ENCODE data around the gene HOPX. TPM values are rescaled to one million over a fixed set of nuclear protein-coding genes. Genes with fewer than 3 reads are reported as not detected.
A peak's percentile ranks its signal among the peaks of the same experiment; 100 is the strongest.
"Not testable (repeated sequence)": the region's sequence is repeated elsewhere in the genome, so short reads cannot be mapped to it uniquely, and the experiment has no call there.

Gene HOPX
- total RNA-seq, 4 donors from 2014 or later = 271 to 316 (median 289) TPM

DNA sequence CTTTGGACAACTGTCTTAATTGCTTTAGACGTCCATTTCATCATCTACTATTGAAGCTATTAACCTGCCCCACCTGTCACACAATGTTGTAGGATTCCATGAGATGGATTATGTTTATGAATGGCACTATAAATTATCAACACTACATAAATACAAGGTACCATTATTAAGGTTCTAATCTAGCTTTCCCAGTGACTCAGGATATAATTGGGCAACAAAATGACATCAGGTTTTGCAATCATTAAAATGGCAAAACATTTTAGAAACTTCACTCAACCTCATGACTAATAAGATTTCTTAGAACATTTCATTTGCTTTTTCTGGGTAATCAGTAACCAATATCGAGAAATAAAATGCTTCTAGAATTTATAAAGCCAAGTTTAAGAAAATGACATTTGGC, 9.2 kb downstream of the HOPX start:
- H3K36me3 ChIP-seq = no peaks in the 10 kb centered on the region
- TF ChIP-seq POLR2A (IDR thresholded peaks at IDR 0.05) (no peak), CTCF (IDR thresholded peaks at IDR 0.05) (no peak)
- 84 to 93% methylated on average over 2 of the region's 2 CpGs for WGBS, 2 donors
- peaks cover 30 to 38% of the 10 kb centered on the region in 2 donors for H3K4me1 ChIP-seq
- H3K27ac ChIP-seq = no peak overlapping the region
- no peak for DNase-seq
- no peaks in the 10 kb centered on the region for H3K9me3 ChIP-seq
- no peak overlapping the region for H3K4me3 ChIP-seq (replicated peaks in 1 of 3)
- no peaks in the 10 kb centered on the region for H3K27me3 ChIP-seq
- intact Hi-C loops (cut with DNase I) = no loop called here

GRCh38 chr4:56671373-56671772, 9.7 kb downstream of the HOPX start:
- DNase-seq = no peak

DNA sequence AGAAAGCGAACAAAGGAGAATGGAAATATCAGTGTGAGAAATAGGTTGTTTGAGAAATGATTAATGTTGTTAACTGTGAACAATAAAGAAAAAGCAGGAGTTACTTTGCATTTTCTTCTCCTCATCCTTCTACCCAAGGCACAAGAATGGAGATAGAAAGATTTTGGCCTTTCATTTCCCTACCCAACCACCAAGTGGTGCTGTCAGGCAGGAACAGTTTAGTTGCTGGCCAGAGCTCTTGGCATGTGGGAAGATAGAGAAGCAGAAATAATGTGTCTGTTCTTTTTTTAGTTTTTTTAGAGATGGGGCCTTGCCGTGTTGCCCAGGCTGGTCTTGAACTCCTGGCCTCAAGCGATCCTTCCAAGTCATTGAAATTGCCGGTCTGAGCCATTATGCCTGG, 12.8 kb downstream of the HOPX start:
- no peak overlapping the region for H3K27ac ChIP-seq
- H3K27me3 ChIP-seq = no peaks in the 10 kb centered on the region
- intact Hi-C loops (cut with DNase I) = no loop called here
- no peak for DNase-seq
- no peaks in the 10 kb centered on the region for H3K9me3 ChIP-seq
- TF ChIP-seq CTCF (IDR thresholded peaks at IDR 0.05) = peak in 5 of 6 experiments; percentile 22 to 47 (median 41)
- no peak for TF ChIP-seq POLR2A (IDR thresholded peaks at IDR 0.05)
- H3K4me3 ChIP-seq (replicated peaks in 1 of 3) = no peak overlapping the region
- WGBS, 2 donors = 85 to 93% methylated on average over 4 of the region's 4 CpGs
- H3K36me3 ChIP-seq = no peaks in the 10 kb centered on the region
- H3K4me1 ChIP-seq = peaks cover 4 to 18% of the 10 kb centered on the region in 2 donors

More at GRCh38 chr4:56671373-56671772, 9.7 kb downstream of the HOPX start:
- Histone ChIP-seq H3K27ac (no peak overlapping the region), H3K36me3 (no peaks in the 10 kb centered on the region), H3K4me3 (replicated peaks in 1 of 3) (no peak overlapping the region), H3K9me3 (no peaks in the 10 kb centered on the region), H3K27me3 (no peaks in the 10 kb centered on the region), H3K4me1 (peaks cover 26 to 35% of the 10 kb centered on the region in 2 donors)
- no peak for TF ChIP-seq CTCF (IDR thresholded peaks at IDR 0.05)
- no peak for TF ChIP-seq POLR2A (IDR thresholded peaks at IDR 0.05)
- 89 to 100% methylated on average over 1 of the region's 1 CpG for WGBS, 2 donors
- intact Hi-C loops (cut with DNase I) = no loop called here

DNA sequence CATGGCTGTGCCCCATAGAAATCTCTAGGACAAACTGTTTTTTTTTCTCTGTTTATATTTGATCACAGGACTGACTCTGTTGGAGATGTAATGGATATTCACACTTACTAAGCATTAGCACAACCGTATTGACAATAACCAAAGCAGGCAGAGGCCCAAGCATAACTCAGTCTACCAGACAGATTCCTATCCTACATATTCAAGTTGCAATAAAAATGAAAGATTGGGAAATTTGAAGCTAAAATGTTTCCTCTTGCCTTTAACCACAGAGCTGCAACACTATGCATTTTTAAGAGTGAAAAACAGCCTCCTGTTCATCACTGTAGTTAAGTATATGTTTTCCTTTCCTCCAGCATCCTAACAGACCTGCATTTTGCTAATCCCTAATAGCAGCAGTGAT, 13.7 kb downstream of the HOPX start:
- H3K27me3 ChIP-seq; H3K36me3 ChIP-seq; DNase-seq; H3K9me3 ChIP-seq; H3K27ac ChIP-seq; H3K4me3 ChIP-seq (replicated peaks in 1 of 3); intact Hi-C loops (cut with DNase I): not testable (repeated sequence)
- H3K4me1 ChIP-seq = peaks cover 6 to 26% of the 10 kb centered on the region in 2 donors
- 27 to 31% methylated on average over 1 of the region's 1 CpG for WGBS, 2 donors

GRCh38 chr4:56666279-56666678, 14.8 kb downstream of the HOPX start:
- H3K27me3 ChIP-seq = no peaks in the 10 kb centered on the region
- TF ChIP-seq CTCF (IDR thresholded peaks at IDR 0.05) (no peak), POLR2A (IDR thresholded peaks at IDR 0.05) (no peak)
- no peak for DNase-seq
- peaks cover 6 to 24% of the 10 kb centered on the region in 2 donors for H3K4me1 ChIP-seq
- no peaks in the 10 kb centered on the region for H3K36me3 ChIP-seq
- no peaks in the 10 kb centered on the region for H3K9me3 ChIP-seq
- intact Hi-C loops (cut with DNase I) = no loop called here
- WGBS, 2 donors = 70 to 81% methylated on average over 2 of the region's 2 CpGs
- H3K27ac ChIP-seq = no peak overlapping the region
- H3K4me3 ChIP-seq (replicated peaks in 1 of 3) = no peak overlapping the region

- no peaks in the 10 kb centered on the region for H3K9me3 ChIP-seq
- no peak for TF ChIP-seq POLR2A (IDR thresholded peaks at IDR 0.05)
- no peak for TF ChIP-seq CTCF (IDR thresholded peaks at IDR 0.05)
- WGBS, 2 donors = 77 to 88% methylated on average over 5 of the region's 5 CpGs
- H3K4me1 ChIP-seq = peaks cover 8 to 26% of the 10 kb centered on the region in 2 donors
- H3K4me3 ChIP-seq (replicated peaks in 1 of 3) = no peak overlapping the region
- H3K36me3 ChIP-seq = no peaks in the 10 kb centered on the region
- intact Hi-C loops (cut with DNase I) = no loop called here
- no peak for DNase-seq
- H3K27ac ChIP-seq = no peak overlapping the region
- no peaks in the 10 kb centered on the region for H3K27me3 ChIP-seq
Observed at GRCh38 chr4:56665781-56666180, 15.3 kb downstream of the HOPX start.
